Fibroblast of skin of abdomen (primary cell): ENCODE results near the gene TMEM184C.

ENCODE experiments used
- DNase-seq: peaks from one replicate; pipeline ENCODE4 v3.0.0-alpha.2; 2013

The TMEM184C gene

DNA sequence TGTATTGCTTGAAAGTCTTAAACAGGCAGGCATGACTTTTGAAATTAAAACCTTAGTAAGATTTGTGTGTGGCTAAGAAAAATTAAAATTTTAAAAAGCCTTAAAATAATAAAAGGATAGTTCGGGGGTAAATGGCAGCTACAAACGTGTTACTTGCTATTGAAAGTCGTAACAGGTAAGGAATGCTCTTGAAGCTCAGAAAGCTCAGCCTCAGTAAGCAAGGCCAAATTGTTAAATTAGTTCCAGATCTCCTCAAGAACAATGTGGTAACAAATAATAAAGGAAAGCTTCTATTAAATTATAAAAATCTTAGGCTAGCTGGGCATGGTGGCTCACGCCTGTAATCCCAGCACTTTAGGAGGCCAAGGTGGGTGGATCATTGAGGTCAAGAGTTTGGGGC is 41.3 kb downstream of the TMEM184C start:
- no peak for DNase-seq

- no peak for DNase-seq
These were observed 56.9 kb downstream of the TMEM184C start for GRCh38 chr4:147674073-147674472.

GRCh38 chr4:147674496-147674895 is 57.3 kb downstream of the TMEM184C start:
- DNase-seq, result peak; percentile 40

DNA sequence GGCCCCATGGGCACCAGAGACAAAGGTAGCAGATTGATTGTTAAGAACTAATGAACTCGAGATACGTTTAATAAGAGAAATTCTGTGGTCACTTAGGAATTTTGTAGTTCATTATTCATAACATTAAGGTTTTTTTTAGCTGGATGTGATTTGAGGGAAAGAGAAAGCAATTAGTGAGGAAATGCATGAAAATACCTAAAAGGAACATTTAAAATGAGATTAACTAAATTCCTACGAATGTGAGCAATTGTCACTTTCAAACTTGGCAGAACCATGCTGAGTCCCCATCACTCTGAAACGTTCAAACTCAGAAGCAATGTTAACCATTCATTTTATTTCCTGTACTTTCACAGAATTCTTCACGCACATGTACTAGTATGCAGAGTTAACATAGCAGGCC is 60.9 kb downstream of the TMEM184C start:
- DNase-seq, result no peak

DNA sequence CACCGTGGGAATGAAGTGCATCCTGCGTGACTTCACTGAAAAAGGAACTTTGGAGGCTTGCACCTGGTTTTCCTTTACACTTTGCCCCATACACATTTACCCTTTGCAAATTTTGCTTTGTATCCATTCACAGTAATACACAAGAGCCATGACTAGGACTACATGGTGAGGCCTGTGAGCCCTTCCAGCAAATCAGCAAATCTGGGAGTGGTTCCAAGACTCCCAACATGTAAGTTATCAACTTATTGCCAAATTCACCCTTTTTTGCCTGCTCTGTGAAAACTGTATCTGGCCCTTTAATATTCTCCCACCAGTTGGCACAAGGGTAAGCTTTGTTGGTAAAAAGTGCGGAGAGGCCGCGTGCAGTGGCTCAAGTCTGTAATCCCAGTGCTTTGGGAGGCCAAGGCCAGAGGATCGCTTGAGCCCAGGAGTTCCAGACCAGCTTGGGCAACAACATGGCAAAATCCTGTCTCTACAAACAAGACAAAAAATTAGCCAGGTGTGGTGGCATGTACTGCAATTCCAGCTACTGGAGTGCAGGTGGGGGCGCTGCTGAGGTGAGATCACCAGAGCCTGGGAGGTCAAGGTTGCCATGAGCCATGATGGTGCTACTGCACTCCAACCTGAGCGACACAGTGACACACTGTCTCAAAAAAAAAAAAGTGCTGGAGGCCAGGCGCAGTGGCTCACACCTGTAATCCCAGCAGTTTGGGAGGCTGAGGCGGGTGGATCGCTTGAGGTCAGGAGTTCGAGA is 61.8 kb downstream of the TMEM184C start:
- no peak for DNase-seq

- DNase-seq, result no peak
These were observed 65.6 kb downstream of the TMEM184C start for GRCh38 chr4:147682755-147683154.

GRCh38 chr4:147683188-147683591 is 66.0 kb downstream of the TMEM184C start:
- DNase-seq, result peak; percentile 11

GRCh38 chr4:147683717-147684700 is 66.8 kb downstream of the TMEM184C start, which contains the start of gene PRMT9:
Gene PRMT9, minus strand, starts transcription at chr4:147684163. Its CDS starts 176 bp downstream, at chr4:147683987.
- peak; percentile 89 for DNase-seq

DNA sequence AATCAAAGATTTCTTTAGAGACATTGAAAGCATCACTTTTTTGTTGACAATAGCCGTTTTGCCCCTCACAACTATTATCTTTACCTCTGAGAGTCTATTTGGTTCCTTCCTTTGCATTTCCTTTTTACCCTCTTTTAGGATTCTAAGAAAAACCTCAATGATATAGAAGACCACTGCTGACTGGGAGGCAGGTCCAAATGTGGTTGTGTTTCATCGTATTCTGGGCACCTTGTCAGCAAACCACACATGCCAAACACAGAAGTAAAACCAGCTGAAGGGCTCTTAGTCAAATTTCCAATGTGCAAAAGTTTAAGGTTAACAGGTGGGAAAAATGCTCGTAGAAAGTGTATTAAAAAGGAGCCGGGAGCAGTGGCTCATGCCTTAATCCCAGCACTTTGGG is 71.9 kb downstream of the TMEM184C start:
- no peak for DNase-seq

DNA sequence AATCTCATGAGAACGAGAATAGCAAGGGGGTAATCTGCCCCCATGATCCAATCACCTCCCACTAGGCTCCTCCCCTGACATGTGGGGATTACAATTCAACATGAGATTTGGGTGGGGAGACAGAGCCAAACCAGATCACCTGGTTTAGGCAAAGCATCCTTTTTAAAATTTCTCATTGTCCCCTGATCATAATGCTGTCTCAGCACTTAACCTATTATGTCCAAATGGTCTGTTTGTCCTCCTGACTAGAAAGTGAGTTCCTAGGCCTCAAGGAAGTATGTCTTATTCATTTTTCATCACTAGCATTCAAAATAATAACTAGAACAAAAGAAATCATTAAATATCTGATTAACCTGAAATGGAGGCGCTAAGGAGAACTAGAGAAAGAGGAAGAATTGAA is 74.6 kb downstream of the TMEM184C start:
- DNase-seq, result no peak

GRCh38 chr4:147693218-147693617 is 76.0 kb downstream of the TMEM184C start:
- DNase-seq, result no peak

- no peak for DNase-seq
These were observed 79.7 kb downstream of the TMEM184C start for GRCh38 chr4:147696866-147697265.

DNA sequence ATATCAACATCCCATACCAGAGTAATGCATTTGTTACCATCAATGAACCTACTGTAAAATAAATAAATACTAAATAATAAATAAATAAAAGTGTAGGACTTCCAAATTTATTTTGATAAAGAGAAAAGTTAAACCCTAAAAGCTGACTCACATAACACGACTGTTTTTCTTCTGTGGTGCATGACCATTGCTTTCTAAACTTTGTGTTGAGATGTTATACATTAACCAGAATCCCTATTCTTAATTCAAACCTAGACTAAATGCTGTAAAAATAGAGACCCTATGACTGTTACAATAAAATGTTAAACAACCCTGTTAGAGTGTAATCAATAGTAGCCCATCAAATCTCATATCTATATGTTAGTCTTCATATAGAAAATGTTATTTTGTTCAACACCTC is 87.6 kb downstream of the TMEM184C start:
- no peak for DNase-seq

DNA sequence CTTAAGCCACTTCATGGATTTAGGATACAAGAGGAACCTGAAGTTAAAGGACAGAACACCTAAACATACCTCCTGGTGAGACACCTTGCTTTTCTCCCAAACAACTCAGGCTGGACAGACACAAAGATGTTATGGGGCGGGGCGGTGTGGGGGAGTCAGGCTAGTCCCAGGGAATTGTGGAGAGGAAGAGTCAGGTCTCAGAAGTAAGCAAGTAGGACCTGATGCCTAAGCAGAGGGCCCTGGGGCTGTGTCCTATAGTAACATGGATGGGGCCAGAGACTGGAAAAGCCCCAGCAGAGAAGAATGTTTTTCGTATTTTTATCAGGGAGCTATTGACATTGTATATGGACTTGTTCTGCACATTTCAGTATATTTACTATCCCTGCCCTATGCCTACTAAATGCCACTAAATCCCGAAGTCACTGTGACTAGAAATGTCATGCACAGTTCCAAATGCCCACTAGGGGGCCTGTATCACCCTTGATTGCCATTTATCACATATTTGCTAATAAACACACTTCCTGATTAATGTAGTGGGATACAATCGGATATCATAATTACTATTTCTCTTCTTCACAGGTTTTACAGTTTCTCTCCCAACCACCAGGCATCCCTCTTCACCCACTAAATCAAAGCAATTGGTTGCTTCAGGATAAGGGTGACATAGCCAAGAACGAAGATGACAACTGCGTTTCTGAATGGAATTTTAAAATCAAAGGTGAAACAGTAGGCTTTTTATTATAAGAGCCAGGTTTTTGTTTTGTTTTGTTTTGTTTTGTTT is 90.9 kb downstream of the TMEM184C start:
- peak; percentile 28 for DNase-seq

DNA sequence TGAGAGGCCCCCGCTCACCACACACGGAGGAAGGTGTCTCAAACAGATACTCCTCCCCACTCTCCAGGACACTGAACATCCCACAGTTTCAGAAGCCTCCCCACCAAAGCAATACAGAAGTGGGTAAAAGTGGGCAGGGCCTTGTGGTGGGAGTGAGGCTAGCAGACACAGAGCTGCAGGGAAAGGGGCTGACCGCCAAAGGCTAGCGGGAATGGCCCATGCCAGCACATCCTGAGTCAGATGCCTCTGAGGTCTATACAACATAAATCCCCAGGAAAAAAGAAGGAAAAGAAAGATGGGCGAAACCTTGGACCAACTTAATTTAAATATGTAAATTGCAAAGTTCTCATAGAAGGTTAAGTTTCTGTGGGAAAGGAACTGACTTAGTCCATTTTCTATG is 92.8 kb downstream of the TMEM184C start:
- peak; percentile 49 for DNase-seq

GRCh38 chr4:147714575-147715401 is 97.6 kb downstream of the TMEM184C start:
- DNase-seq, result peak; percentile 93

DNA sequence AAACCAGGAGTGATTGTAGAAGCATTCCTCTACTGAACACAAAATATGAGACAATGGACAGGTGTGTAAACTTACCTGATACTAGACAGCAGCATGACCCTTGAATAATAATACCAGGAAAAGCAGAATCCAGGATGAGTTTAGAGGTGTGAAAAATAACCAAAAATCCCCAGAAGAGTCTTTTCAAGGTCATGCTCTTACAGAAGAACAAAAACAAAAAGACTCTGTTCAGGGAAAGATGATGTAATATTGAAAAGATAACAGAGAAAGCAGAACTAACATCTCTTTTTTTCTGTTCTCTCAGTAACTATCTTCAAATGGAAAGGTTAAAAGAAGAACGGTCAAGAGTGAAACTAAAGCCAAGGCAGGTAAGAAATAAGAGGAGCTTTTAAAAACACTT is 100.7 kb downstream of the TMEM184C start:
- DNase-seq, result no peak
